Muscle layer of colon (tissue), 2 donors: Measurements from ENCODE around the gene PHYHIPL.

ENCODE experiments used
- H3K27ac ChIP-seq: one replicate; pipeline ENCODE4 v1.7.0; 2013; ENCODE audit warnings: low read depth, mild to moderate bottlenecking, low read length, moderate library complexity
- H3K27me3 ChIP-seq, 2 donors: one replicate each; pipeline ENCODE4 v1.7.0; 2013; ENCODE audit warnings: low read length in 2 of 2, mild to moderate bottlenecking in 2 of 2; ENCODE audit not compliant: insufficient read depth in 2 of 2, control insufficient read depth in 1 of 2
- H3K36me3 ChIP-seq: one replicate; pipeline ENCODE4 v1.7.0; 2013; ENCODE audit warnings: mild to moderate bottlenecking, low read length; ENCODE audit not compliant: insufficient read depth
- H3K4me1 ChIP-seq: one replicate; pipeline ENCODE4 v1.7.0; 2013; ENCODE audit warnings: mild to moderate bottlenecking, low read length; ENCODE audit not compliant: insufficient read depth
- H3K4me3 ChIP-seq, 2 donors: one replicate each; pipeline ENCODE4 v1.7.0; 2013; ENCODE audit warnings: low read length in 2 of 2, low read depth in 1 of 2, mild to moderate bottlenecking in 1 of 2, moderate library complexity in 1 of 2
- H3K9ac ChIP-seq: one replicate; pipeline ENCODE4 v1.7.0; 2013; ENCODE audit warnings: low read length
- H3K9me3 ChIP-seq: one replicate; pipeline ENCODE4 v1.7.0; 2013; ENCODE audit warnings: mild to moderate bottlenecking, low read length
- donor health status: abdominal sarcoma.
- donor health status: Adenocarcinoma of cecum.

PHYHIPL gene

GRCh38 chr10:59258890-59259289, 82.4 kb downstream of the PHYHIPL start:
- no peak overlapping the region for H3K4me3 ChIP-seq
- H3K27me3 ChIP-seq, result no peaks in the 10 kb centered on the region
- H3K9me3 ChIP-seq, result no peaks in the 10 kb centered on the region
- H3K4me1 ChIP-seq, result peaks cover 7% of the 10 kb centered on the region
- H3K36me3 ChIP-seq, result no peaks in the 10 kb centered on the region
- H3K9ac ChIP-seq, result no peak overlapping the region
- H3K27ac ChIP-seq, result no peak overlapping the region

GRCh38 chr10:59265141-59265540, 88.7 kb downstream of the PHYHIPL start:
- Histone ChIP-seq H3K36me3 (peaks cover 31% of the 10 kb centered on the region), H3K9me3 (no peaks in the 10 kb centered on the region), H3K27ac (no peak overlapping the region), H3K4me3 (no peak overlapping the region), H3K9ac (no peak overlapping the region), H3K27me3 (no peaks in the 10 kb centered on the region), H3K4me1 (no peaks in the 10 kb centered on the region)

GRCh38 chr10:59266321-59266720, 89.9 kb downstream of the PHYHIPL start:
- Histone ChIP-seq H3K4me1 (no peaks in the 10 kb centered on the region), H3K9ac (no peak overlapping the region), H3K4me3 (no peak overlapping the region), H3K27me3 (no peaks in the 10 kb centered on the region), H3K27ac (no peak overlapping the region), H3K36me3 (peaks cover 31% of the 10 kb centered on the region), H3K9me3 (no peaks in the 10 kb centered on the region)

- no peaks in the 10 kb centered on the region for H3K4me1 ChIP-seq
- no peak overlapping the region for H3K4me3 ChIP-seq
- H3K27me3 ChIP-seq, result no peaks in the 10 kb centered on the region
- no peak overlapping the region for H3K9ac ChIP-seq
- no peaks in the 10 kb centered on the region for H3K9me3 ChIP-seq
- peaks cover 31% of the 10 kb centered on the region for H3K36me3 ChIP-seq
- H3K27ac ChIP-seq, result no peak overlapping the region
Observed at GRCh38 chr10:59268460-59268859, 92.0 kb downstream of the PHYHIPL start.

GRCh38 chr10:59269651-59270050, 93.2 kb downstream of the PHYHIPL start:
- Histone ChIP-seq H3K36me3 (peaks cover 35% of the 10 kb centered on the region), H3K9ac (no peak overlapping the region), H3K9me3 (no peaks in the 10 kb centered on the region), H3K4me1 (peaks cover 6% of the 10 kb centered on the region), H3K27me3 (no peaks in the 10 kb centered on the region), H3K4me3 (no peak overlapping the region), H3K27ac (no peak overlapping the region)

GRCh38 chr10:59270492-59270891, 94.0 kb downstream of the PHYHIPL start:
- no peaks in the 10 kb centered on the region for H3K27me3 ChIP-seq
- H3K9me3 ChIP-seq, result no peaks in the 10 kb centered on the region
- no peak overlapping the region for H3K27ac ChIP-seq
- peaks cover 6% of the 10 kb centered on the region for H3K4me1 ChIP-seq
- peaks cover 35% of the 10 kb centered on the region for H3K36me3 ChIP-seq
- H3K4me3 ChIP-seq, result no peak overlapping the region
- H3K9ac ChIP-seq, result no peak overlapping the region

DNA sequence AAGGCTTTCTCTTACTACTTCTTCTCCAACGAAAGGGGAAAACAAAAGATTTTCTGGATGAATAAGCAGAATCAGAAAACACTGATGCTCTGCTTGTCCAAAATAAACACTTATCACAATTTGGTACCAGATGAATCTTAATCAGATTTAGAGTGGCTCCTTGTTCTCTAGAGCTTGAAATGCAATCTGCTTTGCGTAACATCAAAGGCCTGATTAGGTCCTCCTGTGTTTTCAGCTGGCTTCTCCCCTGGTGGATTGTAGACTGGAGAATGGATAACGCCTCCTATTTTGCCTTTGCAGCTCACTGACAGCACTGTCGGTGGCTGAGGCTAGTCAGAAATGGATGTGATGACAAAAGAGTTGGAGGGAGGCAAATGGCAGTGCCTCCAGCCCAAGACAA, 94.7 kb downstream of the PHYHIPL start:
- peaks cover 35% of the 10 kb centered on the region for H3K36me3 ChIP-seq
- no peaks in the 10 kb centered on the region for H3K27me3 ChIP-seq
- no peak overlapping the region for H3K4me3 ChIP-seq
- H3K9ac ChIP-seq, result no peak overlapping the region
- H3K27ac ChIP-seq, result no peak overlapping the region
- H3K4me1 ChIP-seq, result peaks cover 6% of the 10 kb centered on the region
- H3K9me3 ChIP-seq, result no peaks in the 10 kb centered on the region

GRCh38 chr10:59272061-59272460, 95.6 kb downstream of the PHYHIPL start:
- Histone ChIP-seq H3K4me3 (no peak overlapping the region), H3K36me3 (peaks cover 27% of the 10 kb centered on the region), H3K27me3 (no peaks in the 10 kb centered on the region), H3K27ac (no peak overlapping the region), H3K9ac (no peak overlapping the region), H3K9me3 (no peaks in the 10 kb centered on the region), H3K4me1 (peaks cover 6% of the 10 kb centered on the region)

DNA sequence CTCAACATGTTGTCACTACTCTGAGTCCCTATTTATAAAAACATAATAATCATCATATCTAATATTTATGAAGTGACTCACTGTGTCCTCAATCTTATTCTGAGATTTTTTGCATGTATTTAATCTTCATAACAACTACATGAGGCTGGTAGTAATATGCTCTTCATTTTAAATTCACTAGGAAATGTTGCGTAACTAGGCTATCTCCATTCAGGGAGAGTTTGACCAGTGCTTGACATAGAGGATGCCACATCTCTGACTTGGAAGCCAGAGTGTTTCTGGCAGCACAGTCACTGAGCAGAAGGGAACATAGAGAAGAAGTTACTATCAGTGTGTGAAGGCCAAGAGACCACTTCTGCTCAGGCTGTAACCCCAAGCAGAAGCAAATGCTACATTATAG, 97.0 kb downstream of the PHYHIPL start:
- Histone ChIP-seq H3K27ac (no peak overlapping the region), H3K36me3 (peaks cover 14% of the 10 kb centered on the region), H3K9ac (no peak overlapping the region), H3K4me3 (no peak overlapping the region), H3K4me1 (peaks cover 6% of the 10 kb centered on the region), H3K9me3 (no peaks in the 10 kb centered on the region), H3K27me3 (no peaks in the 10 kb centered on the region)

- Histone ChIP-seq H3K36me3 (peaks cover 4% of the 10 kb centered on the region), H3K9ac (no peak overlapping the region), H3K27me3 (no peaks in the 10 kb centered on the region), H3K9me3 (no peaks in the 10 kb centered on the region), H3K4me1 (peaks cover 6% of the 10 kb centered on the region), H3K4me3 (no peak overlapping the region), H3K27ac (no peak overlapping the region)
Observed at GRCh38 chr10:59276133-59276532, 99.7 kb downstream of the PHYHIPL start.

- no peaks in the 10 kb centered on the region for H3K27me3 ChIP-seq
- no peak overlapping the region for H3K9ac ChIP-seq
- H3K36me3 ChIP-seq, result peaks cover 4% of the 10 kb centered on the region
- no peak overlapping the region for H3K4me3 ChIP-seq
- no peak overlapping the region for H3K27ac ChIP-seq
- H3K4me1 ChIP-seq, result peaks cover 6% of the 10 kb centered on the region
- no peaks in the 10 kb centered on the region for H3K9me3 ChIP-seq
Observed at GRCh38 chr10:59276919-59277318, 100.5 kb downstream of the PHYHIPL start.

DNA sequence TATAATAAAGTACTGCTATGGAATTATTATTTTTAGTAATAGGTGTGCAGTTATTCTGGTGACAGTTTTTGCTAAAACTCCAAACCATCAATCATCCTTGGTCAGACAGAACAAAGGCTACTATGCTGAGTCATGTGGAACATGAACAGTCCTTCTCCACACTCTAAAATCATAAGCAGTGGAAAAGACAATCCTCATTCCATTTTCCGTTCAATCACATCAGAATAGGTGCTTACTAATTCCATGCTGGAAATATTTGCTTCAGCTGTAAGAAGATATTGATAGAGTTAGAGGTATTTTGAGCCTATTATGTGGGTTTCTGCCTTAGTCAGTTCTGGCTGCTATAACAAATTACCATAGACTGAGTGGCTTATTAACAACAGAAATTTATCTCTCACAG, 103.0 kb downstream of the PHYHIPL start:
- Histone ChIP-seq H3K27ac (no peak overlapping the region), H3K9ac (no peak overlapping the region), H3K4me1 (peaks cover 2% of the 10 kb centered on the region), H3K9me3 (no peaks in the 10 kb centered on the region), H3K4me3 (no peak overlapping the region), H3K36me3 (no peaks in the 10 kb centered on the region), H3K27me3 (no peaks in the 10 kb centered on the region)
